Gastroesophageal sphincter (tissue), 4 donors: ENCODE measurements around the gene CHFR. TPM values are rescaled to one million over a fixed set of nuclear protein-coding genes. Genes with fewer than 3 reads are reported as not detected.
A peak's percentile ranks its signal among the peaks of the same experiment; 100 is the strongest.

Experiments
- ATAC-seq: fragments of 150-250 bp; one replicate; pipeline ENCODE4 v1.9.1; 2016; ENCODE audit warnings: mild to moderate bottlenecking, moderate library complexity
- H3K27ac ChIP-seq, 4 donors: fragments of 200-600 bp; sonication (generic) in 3 of 4; 1 replicate in 3 of 4; 2 replicates in 1 of 4; pipeline ENCODE4 v1.5.1; 2016 to 2019
- H3K27me3 ChIP-seq: fragments of 200-600 bp; sonication (generic); one replicate; pipeline ENCODE4 v1.5.1; 2019
- H3K36me3 ChIP-seq, 2 donors: fragments of 200-600 bp; sonication (generic); one replicate each; pipeline ENCODE4 v1.5.1; 2019; ENCODE audit warnings: control low read depth in 1 of 2
- H3K4me1 ChIP-seq, 3 donors: fragments of 200-600 bp; sonication (generic); 1 replicate in 2 of 3; 2 replicates in 1 of 3; pipeline ENCODE4 v1.5.1; 2016 to 2019; ENCODE audit warnings: control low read depth in 2 of 3
- H3K4me3 ChIP-seq, 2 donors: fragments of 200-600 bp; sonication (generic); one replicate each; pipeline ENCODE4 v1.5.1; 2019; ENCODE audit warnings: mild to moderate bottlenecking in 1 of 2, moderate library complexity in 1 of 2
- H3K9me3 ChIP-seq, 3 donors: fragments of 200-600 bp; sonication (generic); one replicate each; pipeline ENCODE4 v1.5.1; 2017 to 2019; ENCODE audit warnings: control low read depth in 2 of 3
- CTCF ChIP-seq, 4 experiments: fragments of 200-600 bp in 2 of 4; fragments of 450-650 bp in 2 of 4; sonication (generic) in 1 of 4; IDR thresholded peaks; one replicate each; pipeline ENCODE4 v1.5.1; 2017 to 2019; ENCODE audit warnings: antibody characterized with exemption in 4 of 4, mild to moderate bottlenecking in 2 of 4, moderate library complexity in 2 of 4
- EP300 ChIP-seq: sonication (generic); formaldehyde crosslinking; IDR thresholded peaks from one replicate; pipeline ENCODE4 v1.6.1; 2017; ENCODE audit warnings: antibody characterized with exemption, mild to moderate bottlenecking
- POLR2A ChIP-seq, 2 donors: fragments of 450-650 bp; IDR thresholded peaks; one replicate each; pipeline ENCODE4 v1.6.1; 2017; ENCODE audit warnings: antibody characterized with exemption in 2 of 2, mild to moderate bottlenecking in 2 of 2, moderate library complexity in 1 of 2
- POLR2AphosphoS5 ChIP-seq: sonication (generic); formaldehyde crosslinking; IDR thresholded peaks from one replicate; pipeline ENCODE4 v1.6.1; 2017; ENCODE audit warnings: antibody characterized with exemption
- WGBS, 2 donors: methylation state at CpG; one replicate each; pipeline ENCODE4 v1.1.5; 2018; ENCODE audit warnings: low coverage in 1 of 2; 5-methylcytosine and 5-hydroxymethylcytosine counted together
- total RNA-seq, 4 donors: library from RNA; depleted of rRNA; stranded (reverse); fragments of >200 nt; gene quantifications; one replicate each; pipeline ENCODE4 v1.1.0, GENCODE V29; 2016

Gene CHFR
- total RNA-seq, 4 donors from 2014 or later = 30.8 to 42.1 (median 36.8) TPM

DNA sequence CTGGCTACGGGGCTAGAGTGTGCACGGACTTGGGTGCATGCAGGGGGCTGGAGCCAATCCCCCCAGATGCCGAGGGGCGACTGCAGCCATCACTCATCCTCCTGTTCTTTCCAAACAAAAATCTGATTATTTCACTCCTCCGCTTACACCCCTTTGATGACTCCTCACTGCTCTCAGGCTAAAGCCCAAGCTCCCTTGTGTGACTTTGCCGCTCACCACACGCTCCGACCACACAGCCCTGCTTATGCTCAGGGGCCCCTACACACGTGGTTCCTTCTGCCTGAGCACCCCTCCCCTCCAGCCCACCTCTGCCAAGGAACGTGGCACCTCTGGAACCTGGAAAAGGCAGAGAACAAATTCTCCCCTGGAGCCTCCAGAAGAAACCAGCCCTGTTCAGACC is 13.7 kb downstream of the CHFR start:
- H3K36me3 ChIP-seq = peaks cover 0 to 96% of the 10 kb centered on the region in 2 donors
- WGBS, 2 donors = 88 to 94% methylated on average over 8 of the region's 10 CpGs
- H3K27ac ChIP-seq = no peak overlapping the region
- no peak overlapping the region for H3K4me3 ChIP-seq
- H3K9me3 ChIP-seq = no peaks in the 10 kb centered on the region
- H3K4me1 ChIP-seq = no peaks in the 10 kb centered on the region
- ATAC-seq = no peak
- no peak for TF ChIP-seq CTCF (IDR thresholded peaks at IDR 0.05)
- no peak for TF ChIP-seq POLR2A (IDR thresholded peaks at IDR 0.05)
- TF ChIP-seq POLR2AphosphoS5 = no peak
- no peak for TF ChIP-seq EP300
- H3K27me3 ChIP-seq = no peaks in the 10 kb centered on the region

DNA sequence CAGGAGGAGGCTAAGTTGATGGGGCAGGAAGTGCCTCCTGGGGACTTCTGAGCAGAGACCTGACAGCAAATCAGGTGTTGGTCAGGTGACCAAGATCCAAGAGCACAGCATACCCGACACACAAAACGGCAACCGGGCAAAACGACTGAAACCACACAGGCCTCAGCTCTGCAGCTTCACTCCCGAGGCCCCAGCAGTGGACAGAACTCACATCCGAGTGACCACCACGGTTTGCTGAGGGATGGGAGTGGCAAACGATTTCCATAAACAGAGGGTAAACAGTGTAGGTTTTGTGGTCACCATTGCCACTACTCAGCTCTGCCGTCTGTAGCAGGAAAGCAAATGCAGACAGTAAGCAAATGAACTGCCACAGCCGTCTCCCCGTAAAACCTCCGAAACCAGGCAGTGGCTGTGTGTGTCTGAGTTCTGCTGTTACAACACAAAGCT is 14.4 kb downstream of the CHFR start:
- 80 to 88% methylated on average over 5 to 9 of the region's 12 CpGs for WGBS, 2 donors
- Histone ChIP-seq H3K4me1 (no peaks in the 10 kb centered on the region), H3K36me3 (peaks cover 0 to 98% of the 10 kb centered on the region in 2 donors), H3K9me3 (no peaks in the 10 kb centered on the region), H3K4me3 (no peak overlapping the region), H3K27ac (no peak overlapping the region), H3K27me3 (no peaks in the 10 kb centered on the region)
- no peak for ATAC-seq
- no peak for TF ChIP-seq POLR2AphosphoS5
- TF ChIP-seq EP300 = no peak
- no peak for TF ChIP-seq CTCF (IDR thresholded peaks at IDR 0.05)
- no peak for TF ChIP-seq POLR2A (IDR thresholded peaks at IDR 0.05)

- H3K27me3 ChIP-seq = no peaks in the 10 kb centered on the region
- H3K9me3 ChIP-seq = no peaks in the 10 kb centered on the region
- H3K4me3 ChIP-seq = no peak overlapping the region
- no peaks in the 10 kb centered on the region for H3K4me1 ChIP-seq
- no peak overlapping the region for H3K27ac ChIP-seq
- 86 to 94% methylated on average over 8 to 21 of the region's 21 CpGs for WGBS, 2 donors
- ATAC-seq = no peak
- peaks cover 0 to 98% of the 10 kb centered on the region in 2 donors for H3K36me3 ChIP-seq
- no peak for TF ChIP-seq POLR2AphosphoS5
Measured at GRCh38 chr12:132872073-132872855, 15.1 kb downstream of the CHFR start.

- no peaks in the 10 kb centered on the region for H3K9me3 ChIP-seq
- TF ChIP-seq CTCF (IDR thresholded peaks at IDR 0.05) (no peak), POLR2A (IDR thresholded peaks at IDR 0.05) (no peak), EP300 (no peak), POLR2AphosphoS5 (no peak)
- H3K27me3 ChIP-seq = no peaks in the 10 kb centered on the region
- no peak for ATAC-seq
- no peak overlapping the region for H3K4me3 ChIP-seq
- no CpG with 5 or more reads among the region's 14 CpGs for WGBS, 2 donors
- H3K36me3 ChIP-seq = peaks cover 0 to 97% of the 10 kb centered on the region in 2 donors
- H3K27ac ChIP-seq = no peak overlapping the region
- no peaks in the 10 kb centered on the region for H3K4me1 ChIP-seq
Measured at GRCh38 chr12:132869551-132869950, 17.9 kb downstream of the CHFR start.

DNA sequence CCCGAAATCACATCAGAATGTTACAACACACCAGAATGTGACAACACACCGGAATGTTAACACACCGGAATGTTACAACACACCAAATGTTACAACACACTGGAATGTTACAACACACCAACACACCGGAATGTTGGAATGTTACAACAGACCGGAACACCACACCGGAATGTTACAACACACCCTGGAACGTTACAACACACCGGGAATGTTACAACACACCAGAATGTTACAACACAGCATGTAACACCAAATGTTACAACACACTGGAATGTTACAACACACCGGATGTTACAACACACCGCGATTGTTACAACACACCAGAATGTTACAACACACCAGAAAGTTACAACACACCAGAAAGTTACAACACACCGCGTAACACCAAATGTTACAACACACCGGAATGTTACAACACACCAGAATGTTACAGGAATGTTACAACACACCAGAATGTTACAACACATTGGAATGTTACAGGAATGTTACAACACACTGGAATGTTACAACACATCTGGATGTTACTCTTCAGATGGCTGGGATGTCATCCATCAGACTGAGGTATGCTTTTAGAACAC is 21.1 kb downstream of the CHFR start:
- TF ChIP-seq POLR2AphosphoS5 (peak; percentile 70), POLR2A (IDR thresholded peaks at IDR 0.05) (no peak)

GRCh38 chr12:132861558-132861957 is 25.8 kb downstream of the CHFR start:
- Histone ChIP-seq H3K4me1 (no peaks in the 10 kb centered on the region), H3K27me3 (no peaks in the 10 kb centered on the region), H3K4me3 (no peak overlapping the region), H3K27ac (no peak overlapping the region), H3K36me3 (peaks cover 0 to 95% of the 10 kb centered on the region in 2 donors), H3K9me3 (no peaks in the 10 kb centered on the region)
- TF ChIP-seq POLR2A (IDR thresholded peaks at IDR 0.05) = no peak
- ATAC-seq = no peak
- WGBS, 2 donors = 71 to 92% methylated on average over 2 of the region's 8 CpGs

More for the DNA sequence above, 21.1 kb downstream of the CHFR start:
- H3K9me3 ChIP-seq = no peaks in the 10 kb centered on the region
- 79 to 90% methylated on average over 7 to 13 of the region's 14 CpGs for WGBS, 2 donors
- H3K4me1 ChIP-seq = no peaks in the 10 kb centered on the region
- no peaks in the 10 kb centered on the region for H3K27me3 ChIP-seq
- H3K4me3 ChIP-seq = no peak overlapping the region
- ATAC-seq = peak; percentile 62
- peak overlapping the region in 2 of 4 donors; percentile 33 to 72 for H3K27ac ChIP-seq
- H3K36me3 ChIP-seq = peaks cover 0 to 93% of the 10 kb centered on the region in 2 donors
